HCT116 (cell line): Measurements from ENCODE around the gene RBMXL2.

Experiments
- EZH2 ChIP-seq: fragments of 200-600 bp; sonication (generic); IDR thresholded peaks from 2 replicates; pipeline ENCODE4 v1.6.1; 2017; ENCODE audit warnings: antibody characterized with exemption, mixed run types
- FOSL1 ChIP-seq: IDR thresholded peaks from 2 replicates; pipeline ENCODE4 v1.6.1; 2012; ENCODE audit warnings: low read depth
- POLR2A ChIP-seq: IDR thresholded peaks from 2 replicates; pipeline ENCODE4 v1.7.0; 2011; ENCODE audit warnings: borderline replicate concordance; ENCODE audit not compliant: insufficient read depth, insufficient read length; ENCODE audit errors: extremely low read depth
- REST ChIP-seq: IDR thresholded peaks from 2 replicates; pipeline ENCODE4 v1.6.1; 2012; ENCODE audit warnings: low read depth
- SIN3A ChIP-seq: IDR thresholded peaks from 2 replicates; pipeline ENCODE4 v1.6.1; 2012; ENCODE audit warnings: low read depth
- ZNF274 ChIP-seq: fragments of 200-500 bp; sonication (Bioruptor generic); IDR thresholded peaks from 2 replicates; pipeline ENCODE4 v1.6.1; 2014; ENCODE audit warnings: mild to moderate bottlenecking, low read depth, low read length, inconsistent platforms

GRCh38 chr11:7138051-7138450 is 49.3 kb downstream of the RBMXL2 start:
- TF ChIP-seq SIN3A (no peak), ZNF274 (no peak), REST (no peak), FOSL1 (no peak), EZH2 (no peak), POLR2A (no peak)
